HepG2 (cell line): ENCODE results near the gene SHBG. TPM values are rescaled to one million over a fixed set of nuclear protein-coding genes. Genes with fewer than 3 reads are reported as not detected.
A peak's percentile ranks its signal among the peaks of the same experiment; 100 is the strongest.

Experiments used
- AHDC1 ChIP-seq: sonication (generic); formaldehyde crosslinking; IDR thresholded peaks from 2 replicates; pipeline ENCODE4 v1.5.1; 2020; ENCODE audit warnings: mild to moderate bottlenecking, missing genetic modification reagents, borderline replicate concordance
- CBX1 ChIP-seq: IDR thresholded peaks from one replicate; pipeline ENCODE4 v1.6.1; 2016; ENCODE audit warnings: antibody characterized with exemption, low read depth
- MAZ ChIP-seq, 2 experiments: sonication (generic) in 1 of 2; formaldehyde crosslinking in 1 of 2; IDR thresholded peaks; 2 replicates each; pipeline versions ENCODE4 v1.5.0 to v1.6.1; 2012 to 2020; ENCODE audit warnings: low read depth in 2 of 2, mild to moderate bottlenecking in 2 of 2, borderline replicate concordance in 1 of 2, improper control_type of control experiment in 1 of 2, low read length in 1 of 2, missing genetic modification reagents in 1 of 2, moderate library complexity in 1 of 2
- MED8 ChIP-seq: sonication (generic); formaldehyde crosslinking; IDR thresholded peaks from 2 replicates; pipeline ENCODE4 v1.8.1; 2023; ENCODE audit warnings: mild to moderate bottlenecking, missing genetic modification reagents; ENCODE audit not compliant: insufficient replicate concordance
- NFKBIZ ChIP-seq: IDR thresholded peaks from 2 replicates; pipeline ENCODE4 v1.6.1; 2018; ENCODE audit warnings: missing genetic modification reagents, missing compliant biosample characterization
- REPIN1 ChIP-seq: sonication (generic); formaldehyde crosslinking; IDR thresholded peaks from 2 replicates; pipeline ENCODE4 v1.8.0; 2022; ENCODE audit warnings: missing genetic modification reagents, low read depth, mild to moderate bottlenecking, borderline replicate concordance
- SKI ChIP-seq: fragments of 450-650 bp; IDR thresholded peaks from one replicate; pipeline ENCODE4 v1.6.1; 2018; ENCODE audit warnings: mild to moderate bottlenecking; ENCODE audit not compliant: partially characterized antibody
- ZBED4 ChIP-seq: sonication (generic); formaldehyde crosslinking; IDR thresholded peaks from 2 replicates; pipeline ENCODE4 v1.4.0; 2020; ENCODE audit warnings: missing genetic modification reagents, borderline replicate concordance
- ZNF17 ChIP-seq: sonication (generic); formaldehyde crosslinking; IDR thresholded peaks from 2 replicates; pipeline ENCODE4 v1.5.0; 2020; ENCODE audit warnings: mild to moderate bottlenecking, missing genetic modification reagents
- ZNF274 ChIP-seq: sonication (generic); formaldehyde crosslinking; IDR thresholded peaks from 2 replicates; pipeline ENCODE4 v1.5.1; 2020; ENCODE audit warnings: mild to moderate bottlenecking, missing genetic modification reagents
- ZNF329 ChIP-seq: sonication (generic); formaldehyde crosslinking; IDR thresholded peaks from 2 replicates; pipeline ENCODE4 v1.9.0; 2021; ENCODE audit warnings: low read depth, mild to moderate bottlenecking, missing genetic modification reagents
- ZNF770 ChIP-seq: sonication (generic); formaldehyde crosslinking; IDR thresholded peaks from 2 replicates; pipeline ENCODE4 v1.5.0; 2020; ENCODE audit warnings: mild to moderate bottlenecking, missing genetic modification reagents
- ZSCAN30 ChIP-seq: sonication (generic); formaldehyde crosslinking; IDR thresholded peaks from 2 replicates; pipeline ENCODE4 v1.5.0; 2020; ENCODE audit warnings: mild to moderate bottlenecking, missing genetic modification reagents
- polyA plus RNA-seq, 8 experiments: library from polyadenylated mRNA; depleted of rRNA in 3 of 8; stranded (reverse) in 7 of 8; unstranded in 1 of 8; fragments of >200 nt; fragmentation: Illumina TruSeq in 4 of 8; extraction: Trizol in 4 of 8; gene quantifications; 2 replicates each; pipeline versions ENCODE4 v1.2.1 to v1.2.3, GENCODE V29; 2011 to 2016; ENCODE audit warnings: low read depth in 4 of 8, missing spikeins in 1 of 8, mixed read lengths in 1 of 8; ENCODE audit not compliant: insufficient read depth in 1 of 8
- total RNA-seq, 5 experiments: library from RNA; depleted of rRNA; stranded (reverse); fragments of >200 nt; fragmentation: Illumina TruSeq; extraction: Trizol; gene quantifications; 2 replicates each; pipeline ENCODE4 v1.2.3, GENCODE V29; 2016; ENCODE audit warnings: low read depth in 1 of 5
- TF ChIP-seq, protein P1 (sequence below): sonication (generic); formaldehyde crosslinking; IDR thresholded peaks from 2 replicates; pipeline ENCODE4 v1.9.0; 2021; ENCODE audit warnings: missing genetic modification reagents, borderline replicate concordance

Gene SHBG
- total and polyA plus RNA-seq, 2 of the 13 experiments (the other 11 are each of a cell fraction or from before 2014, with no cell fraction given), result 4.0 to 6.1 TPM

GRCh38 chr17:7629939-7630571 is at the start of gene SHBG (continued):
- TF ChIP-seq ZNF770 (CRISPR knock-in tag), result peak; percentile 52; the same call in 1 of the 2 replicates
- TF ChIP-seq, protein P1, sequence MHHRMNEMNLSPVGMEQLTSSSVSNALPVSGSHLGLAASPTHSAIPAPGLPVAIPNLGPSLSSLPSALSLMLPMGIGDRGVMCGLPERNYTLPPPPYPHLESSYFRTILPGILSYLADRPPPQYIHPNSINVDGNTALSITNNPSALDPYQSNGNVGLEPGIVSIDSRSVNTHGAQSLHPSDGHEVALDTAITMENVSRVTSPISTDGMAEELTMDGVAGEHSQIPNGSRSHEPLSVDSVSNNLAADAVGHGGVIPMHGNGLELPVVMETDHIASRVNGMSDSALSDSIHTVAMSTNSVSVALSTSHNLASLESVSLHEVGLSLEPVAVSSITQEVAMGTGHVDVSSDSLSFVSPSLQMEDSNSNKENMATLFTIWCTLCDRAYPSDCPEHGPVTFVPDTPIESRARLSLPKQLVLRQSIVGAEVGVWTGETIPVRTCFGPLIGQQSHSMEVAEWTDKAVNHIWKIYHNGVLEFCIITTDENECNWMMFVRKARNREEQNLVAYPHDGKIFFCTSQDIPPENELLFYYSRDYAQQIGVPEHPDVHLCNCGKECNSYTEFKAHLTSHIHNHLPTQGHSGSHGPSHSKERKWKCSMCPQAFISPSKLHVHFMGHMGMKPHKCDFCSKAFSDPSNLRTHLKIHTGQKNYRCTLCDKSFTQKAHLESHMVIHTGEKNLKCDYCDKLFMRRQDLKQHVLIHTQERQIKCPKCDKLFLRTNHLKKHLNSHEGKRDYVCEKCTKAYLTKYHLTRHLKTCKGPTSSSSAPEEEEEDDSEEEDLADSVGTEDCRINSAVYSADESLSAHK, result no peak
- no peak for TF ChIP-seq MED8 (CRISPR knock-in tag)
- no peak for TF ChIP-seq ZSCAN30 (CRISPR knock-in tag)
- peak; percentile 20; the same call in 1 of the 2 replicates for TF ChIP-seq AHDC1 (CRISPR knock-in tag)
- TF ChIP-seq CBX1, result no peak
- TF ChIP-seq ZNF17, result no peak
- no peak for TF ChIP-seq ZBED4 (CRISPR knock-in tag)
- TF ChIP-seq ZNF274 (CRISPR knock-in tag), result peak; percentile 28; the same call in 1 of the 2 replicates
- TF ChIP-seq SKI, result no peak
- no peak for TF ChIP-seq ZNF329 (CRISPR knock-in tag)
- TF ChIP-seq MAZ (IDR thresholded peaks at IDR 0.05; ENCODE audit: borderline replicate concordance, low read depth, low read length), result no peak
- peak; percentile 54; the same call in 1 of the 2 replicates for TF ChIP-seq MAZ (CRISPR knock-in tag; IDR thresholded peaks at IDR 0.05; ENCODE audit: low read depth)
- TF ChIP-seq NFKBIZ, result no peak
- TF ChIP-seq REPIN1 (CRISPR knock-in tag), result no peak
